Natural killer cell treated with Interleukin-12 subunit alpha and Interleukin-12 subunit beta and Interleukin-15 and Interleukin-18, amount 100 ng/mL, for 72 hours (primary cell): ENCODE results near the gene TPK1. TPM values are rescaled to one million over a fixed set of nuclear protein-coding genes. Genes with fewer than 3 reads are reported as not detected.

Experiments
- ATAC-seq, 2 donors: fragments of 150-1000 bp; cut with Tn5 transposase in 1 of 2; sonication (Bioruptor Pico), chemical (Tn5 transposase) in 1 of 2; 2 replicates each; pipeline ENCODE4 v1.10.0; 2021
- DNase-seq: peaks from one replicate; pipeline ENCODE4 v3.0.0; 2022; ENCODE audit warnings: low spot score
- H3K27ac Mint-ChIP-seq, 2 donors: 1 replicate in 1 of 2; 2 replicates in 1 of 2; pipeline ENCODE4 v1.8.0; 2022; ENCODE audit warnings: mixed read lengths in 2 of 2, mild to moderate bottlenecking in 1 of 2, moderate library complexity in 1 of 2
- H3K27me3 Mint-ChIP-seq, 2 donors: 1 replicate in 1 of 2; 2 replicates in 1 of 2; pipeline ENCODE4 v1.8.0; 2022; ENCODE audit warnings: mixed read lengths in 2 of 2
- H3K36me3 Mint-ChIP-seq: one replicate; pipeline ENCODE4 v1.8.0; 2022; ENCODE audit warnings: mixed read lengths
- H3K4me1 Mint-ChIP-seq, 2 donors: 1 replicate in 1 of 2; 2 replicates in 1 of 2; pipeline ENCODE4 v1.8.0; 2022; ENCODE audit warnings: low read depth in 2 of 2, mixed read lengths in 2 of 2, mild to moderate bottlenecking in 1 of 2
- H3K4me3 Mint-ChIP-seq: one replicate; pipeline ENCODE4 v1.8.0; 2022; ENCODE audit warnings: mixed read lengths
- H3K9me3 Mint-ChIP-seq: 2 replicates; pipeline ENCODE4 v1.8.0; 2022; ENCODE audit warnings: mixed read lengths
- total RNA-seq, 2 donors: library from RNA; stranded (reverse); gene quantifications; one replicate each; pipeline ENCODE4 v1.2.3, GENCODE V29; 2022

TPK1 gene
- total RNA-seq, 2 donors from 2014 or later, result 10.7 to 13.0 TPM

GRCh38 chr7:144494355-144494754 lies 341.5 kb downstream of the TPK1 start:
- H3K36me3 Mint-ChIP-seq, result peaks cover 5% of the 10 kb centered on the region
- H3K27me3 Mint-ChIP-seq, result no peaks in the 10 kb centered on the region
- H3K4me1 Mint-ChIP-seq, result no peaks in the 10 kb centered on the region
- no peak overlapping the region for H3K27ac Mint-ChIP-seq
- no peaks in the 10 kb centered on the region for H3K9me3 Mint-ChIP-seq
- H3K4me3 Mint-ChIP-seq, result no peak overlapping the region
- ATAC-seq, result no peak
- DNase-seq, result no peak

- Mint-ChIP-seq H3K36me3 (peaks cover 5% of the 10 kb centered on the region), H3K4me1 (no peaks in the 10 kb centered on the region), H3K27me3 (no peaks in the 10 kb centered on the region), H3K27ac (no peak overlapping the region), H3K4me3 (no peak overlapping the region), H3K9me3 (no peaks in the 10 kb centered on the region)
- DNase-seq (no peak), ATAC-seq (no peak)
Observed at GRCh38 chr7:144489504-144489903, 346.3 kb downstream of the TPK1 start.

- DNase-seq, result no peak
- Mint-ChIP-seq H3K36me3 (peaks cover 10% of the 10 kb centered on the region), H3K27ac (no peak overlapping the region), H3K9me3 (no peaks in the 10 kb centered on the region), H3K4me3 (no peak overlapping the region), H3K4me1 (no peaks in the 10 kb centered on the region), H3K27me3 (no peaks in the 10 kb centered on the region)
- ATAC-seq, result no peak
Observed at GRCh38 chr7:144488977-144489376, 346.9 kb downstream of the TPK1 start.

- Mint-ChIP-seq H3K4me3 (no peak overlapping the region), H3K27me3 (no peaks in the 10 kb centered on the region)
- no peak for DNase-seq
Observed at GRCh38 chr7:144487901-144488300, 348.0 kb downstream of the TPK1 start.

GRCh38 chr7:144484445-144484844 lies 351.4 kb downstream of the TPK1 start:
- no peaks in the 10 kb centered on the region for H3K4me1 Mint-ChIP-seq
- H3K27me3 Mint-ChIP-seq, result no peaks in the 10 kb centered on the region
- DNase-seq, result no peak
- no peak for ATAC-seq
- H3K36me3 Mint-ChIP-seq, result peaks cover 7% of the 10 kb centered on the region
- no peak overlapping the region for H3K4me3 Mint-ChIP-seq
- H3K9me3 Mint-ChIP-seq, result no peaks in the 10 kb centered on the region
- no peak overlapping the region for H3K27ac Mint-ChIP-seq

More at GRCh38 chr7:144487901-144488300, 348.0 kb downstream of the TPK1 start:
- Mint-ChIP-seq H3K9me3 (no peaks in the 10 kb centered on the region), H3K27ac (no peak overlapping the region), H3K4me1 (no peaks in the 10 kb centered on the region), H3K36me3 (peaks cover 7% of the 10 kb centered on the region)
- ATAC-seq, result no peak

GRCh38 chr7:144483189-144483588 lies 352.7 kb downstream of the TPK1 start:
- H3K36me3 Mint-ChIP-seq, result peaks cover 7% of the 10 kb centered on the region
- no peaks in the 10 kb centered on the region for H3K27me3 Mint-ChIP-seq
- no peak overlapping the region for H3K27ac Mint-ChIP-seq
- no peak for DNase-seq
- no peaks in the 10 kb centered on the region for H3K4me1 Mint-ChIP-seq
- no peak for ATAC-seq
- H3K4me3 Mint-ChIP-seq, result no peak overlapping the region
- H3K9me3 Mint-ChIP-seq, result no peaks in the 10 kb centered on the region

GRCh38 chr7:144481833-144482232 lies 354.0 kb downstream of the TPK1 start:
- peaks cover 7% of the 10 kb centered on the region for H3K36me3 Mint-ChIP-seq
- no peaks in the 10 kb centered on the region for H3K9me3 Mint-ChIP-seq
- H3K4me1 Mint-ChIP-seq, result no peaks in the 10 kb centered on the region
- ATAC-seq (no peak), DNase-seq (no peak)
- H3K27ac Mint-ChIP-seq, result no peak overlapping the region
- H3K27me3 Mint-ChIP-seq, result no peaks in the 10 kb centered on the region
- H3K4me3 Mint-ChIP-seq, result no peak overlapping the region

GRCh38 chr7:144477348-144477747 lies 358.5 kb downstream of the TPK1 start:
- H3K9me3 Mint-ChIP-seq, result no peaks in the 10 kb centered on the region
- no peaks in the 10 kb centered on the region for H3K27me3 Mint-ChIP-seq
- no peaks in the 10 kb centered on the region for H3K36me3 Mint-ChIP-seq
- ATAC-seq (no peak), DNase-seq (no peak)
- H3K4me1 Mint-ChIP-seq, result no peaks in the 10 kb centered on the region
- no peak overlapping the region for H3K4me3 Mint-ChIP-seq
- H3K27ac Mint-ChIP-seq, result no peak overlapping the region

- DNase-seq, result no peak
- Mint-ChIP-seq H3K27ac (no peak overlapping the region), H3K36me3 (no peaks in the 10 kb centered on the region), H3K4me1 (no peaks in the 10 kb centered on the region), H3K9me3 (no peaks in the 10 kb centered on the region), H3K4me3 (no peak overlapping the region), H3K27me3 (no peaks in the 10 kb centered on the region)
- ATAC-seq, result no peak
Observed at GRCh38 chr7:144474800-144475615, 360.8 kb downstream of the TPK1 start.

- no peak overlapping the region for H3K4me3 Mint-ChIP-seq
- H3K4me1 Mint-ChIP-seq, result no peaks in the 10 kb centered on the region
- no peak for DNase-seq
- H3K9me3 Mint-ChIP-seq, result no peaks in the 10 kb centered on the region
- ATAC-seq, result no peak
- H3K27ac Mint-ChIP-seq, result no peak overlapping the region
- no peaks in the 10 kb centered on the region for H3K36me3 Mint-ChIP-seq
- H3K27me3 Mint-ChIP-seq, result no peaks in the 10 kb centered on the region
Observed at GRCh38 chr7:144474363-144474762, 361.5 kb downstream of the TPK1 start.

GRCh38 chr7:144473908-144474307 lies 361.9 kb downstream of the TPK1 start:
- H3K4me3 Mint-ChIP-seq, result no peak overlapping the region
- H3K4me1 Mint-ChIP-seq, result no peaks in the 10 kb centered on the region
- DNase-seq, result no peak
- no peak for ATAC-seq
- no peaks in the 10 kb centered on the region for H3K36me3 Mint-ChIP-seq
- no peaks in the 10 kb centered on the region for H3K9me3 Mint-ChIP-seq
- H3K27me3 Mint-ChIP-seq, result no peaks in the 10 kb centered on the region
- no peak overlapping the region for H3K27ac Mint-ChIP-seq

GRCh38 chr7:144470078-144470477 lies 365.8 kb downstream of the TPK1 start:
- Mint-ChIP-seq H3K27me3 (no peaks in the 10 kb centered on the region), H3K4me1 (no peaks in the 10 kb centered on the region), H3K4me3 (no peak overlapping the region), H3K36me3 (no peaks in the 10 kb centered on the region), H3K27ac (no peak overlapping the region), H3K9me3 (no peaks in the 10 kb centered on the region)
- no peak for ATAC-seq
- DNase-seq, result no peak

GRCh38 chr7:144468990-144469732 lies 366.7 kb downstream of the TPK1 start:
- H3K4me3 Mint-ChIP-seq, result no peak overlapping the region
- ATAC-seq (no peak), DNase-seq (no peak)
- no peaks in the 10 kb centered on the region for H3K27me3 Mint-ChIP-seq
- no peaks in the 10 kb centered on the region for H3K36me3 Mint-ChIP-seq
- H3K9me3 Mint-ChIP-seq, result no peaks in the 10 kb centered on the region
- H3K4me1 Mint-ChIP-seq, result no peaks in the 10 kb centered on the region
- no peak overlapping the region for H3K27ac Mint-ChIP-seq

- H3K9me3 Mint-ChIP-seq, result peaks cover 5% of the 10 kb centered on the region
- no peak overlapping the region for H3K4me3 Mint-ChIP-seq
- ATAC-seq (no peak), DNase-seq (no peak)
- no peaks in the 10 kb centered on the region for H3K4me1 Mint-ChIP-seq
- no peaks in the 10 kb centered on the region for H3K27me3 Mint-ChIP-seq
- H3K27ac Mint-ChIP-seq, result no peak overlapping the region
- peaks cover 14% of the 10 kb centered on the region for H3K36me3 Mint-ChIP-seq
Observed at GRCh38 chr7:144459635-144460034, 376.2 kb downstream of the TPK1 start.
